Adrenal gland (tissue), 12 donors: Measurements from ENCODE around the gene ZC3H12A. TPM values are rescaled to one million over a fixed set of nuclear protein-coding genes. Genes with fewer than 3 reads are reported as not detected.

Experiments
- DNase-seq, 7 donors: peaks; one replicate each; pipeline ENCODE4 v3.0.0-alpha.2; 2019 to 2020
- H3K27ac ChIP-seq, 5 donors: fragments of 200-600 bp; sonication (generic) in 4 of 5; 1 replicate in 3 of 5; 2 replicates in 2 of 5; pipeline versions ENCODE4 v1.5.1 to v1.8.0; 2016 to 2020; ENCODE audit warnings: mild to moderate bottlenecking in 1 of 5
- H3K27me3 ChIP-seq: fragments of 200-600 bp; 2 replicates; pipeline ENCODE4 v1.8.0; 2021
- H3K36me3 ChIP-seq, 2 donors: fragments of 200-600 bp; replicated peaks in 1 of 2; 1 replicate in 1 of 2; 2 replicates in 1 of 2; pipeline versions ENCODE4 v1.5.1 to v1.8.0; 2018 to 2022
- H3K4me1 ChIP-seq, 2 donors: fragments of 200-600 bp; replicated peaks in 1 of 2; 1 replicate in 1 of 2; 2 replicates in 1 of 2; pipeline versions ENCODE4 v1.5.1 to v1.8.0; 2018 to 2021
- H3K4me3 ChIP-seq, 4 donors: fragments of 200-600 bp; sonication (generic) in 3 of 4; one replicate each; pipeline ENCODE4 v1.5.1; 2016 to 2018
- H3K9me3 ChIP-seq, 3 donors: fragments of 200-600 bp; sonication (generic) in 1 of 3; replicated peaks in 1 of 3; 1 replicate in 2 of 3; 2 replicates in 1 of 3; pipeline versions ENCODE4 v1.5.1 to v1.8.0; 2016 to 2021
- POLR2A ChIP-seq, 2 donors: fragments of 450-650 bp; IDR thresholded peaks; one replicate each; pipeline ENCODE4 v1.6.1; 2017; ENCODE audit warnings: antibody characterized with exemption in 2 of 2, mild to moderate bottlenecking in 2 of 2, moderate library complexity in 1 of 2
- WGBS, 4 donors: extraction: QIAGEN DNeasy Blood & Tissue Kit in 2 of 4; methylation state at CpG; one replicate each; pipeline versions ENCODE4 v1.1.5 to v1.1.7; 2013 to 2017; 5-methylcytosine and 5-hydroxymethylcytosine counted together
- intact Hi-C, 2 donors: fragments of 100-400 bp; cut with DNase I; formaldehyde crosslinking; loops; one replicate each; pipeline versions ENCODE4 v1.14.1 to v1.15.0; 2022 to 2023
- polyA plus RNA-seq, 3 donors: library from polyadenylated mRNA; stranded (reverse); fragments of 200-250 nt in 2 of 3; fragments of 350-450 nt in 1 of 3; fragmentation: Illumina TruSeq in 1 of 3; extraction: RNeasy Lipid Tissue Mini Kit (QIAGEN cat#74804) in 1 of 3; gene quantifications; one replicate each; pipeline ENCODE4 v1.2.3, GENCODE V29; 2013 to 2014
- total RNA-seq, 9 donors: library from RNA; depleted of rRNA in 4 of 9; stranded (reverse); fragments of >200 nt in 4 of 9; fragments of 120-200 nt in 1 of 9; fragmentation: NEBNext Ultra II Directional in 1 of 9; extraction: Animal tissue kit (Norgen Biotek cat#: 25700) in 1 of 9; gene quantifications; one replicate each; pipeline versions ENCODE4 v1.1.0 to v1.2.4, GENCODE V29; 2013 to 2023
- TF ChIP-seq, protein P1 (sequence below), 6 experiments: fragments of 450-650 bp in 4 of 6; fragments of 200-600 bp in 2 of 6; sonication (generic) in 1 of 6; IDR thresholded peaks; 1 replicate in 5 of 6; 2 replicates in 1 of 6; pipeline versions ENCODE4 v1.5.1 to v1.8.0; 2016 to 2021; ENCODE audit warnings: antibody characterized with exemption in 6 of 6, mild to moderate bottlenecking in 2 of 6, moderate library complexity in 1 of 6
- donor health status: healthy with polysubstance abuse.
- donor health status: Bipolar disorder and iron deficiency.
- donor health status: DM: yes; HTN: yes; CAD: no.
- donor health status: DM: no; HTN: no; CAD: no.
- donor health status: DM: no; HTN: no; CAD: no.
- donor health status: DM: yes; HTN: yes; CAD: no.

The ZC3H12A gene
- total and polyA plus RNA-seq, 12 donors: 3.2 to 53.0 (median 17.4) TPM

DNA sequence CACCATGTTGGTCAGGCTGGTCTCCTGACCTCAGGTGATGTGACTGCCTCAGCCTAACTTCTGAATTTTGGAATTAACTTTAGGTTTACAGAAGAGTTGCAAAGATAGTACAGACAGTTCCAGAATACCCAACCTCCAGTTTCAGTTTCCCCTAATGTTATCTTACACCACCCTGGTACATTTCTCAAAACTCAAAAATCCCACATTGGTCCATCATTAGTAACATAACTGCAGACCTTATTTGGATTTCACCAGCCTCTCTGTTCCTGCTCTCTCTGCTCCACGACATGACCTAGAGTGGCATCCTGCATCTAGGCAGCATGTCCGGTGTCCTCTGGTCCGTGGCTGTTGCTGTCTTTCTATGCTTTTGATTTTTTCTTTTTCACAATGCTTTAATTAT, 5.0 kb upstream of the ZC3H12A start:
- no peak overlapping the region for H3K27ac ChIP-seq
- no peaks in the 10 kb centered on the region for H3K36me3 ChIP-seq
- 56 to 72% (median 68%) methylated on average over 3 of the region's 3 CpGs for WGBS, 4 donors
- H3K4me1 ChIP-seq: peaks cover 34 to 51% of the 10 kb centered on the region in 2 donors
- H3K27me3 ChIP-seq: no peaks in the 10 kb centered on the region
- H3K4me3 ChIP-seq: no peak overlapping the region
- TF ChIP-seq, protein P1, sequence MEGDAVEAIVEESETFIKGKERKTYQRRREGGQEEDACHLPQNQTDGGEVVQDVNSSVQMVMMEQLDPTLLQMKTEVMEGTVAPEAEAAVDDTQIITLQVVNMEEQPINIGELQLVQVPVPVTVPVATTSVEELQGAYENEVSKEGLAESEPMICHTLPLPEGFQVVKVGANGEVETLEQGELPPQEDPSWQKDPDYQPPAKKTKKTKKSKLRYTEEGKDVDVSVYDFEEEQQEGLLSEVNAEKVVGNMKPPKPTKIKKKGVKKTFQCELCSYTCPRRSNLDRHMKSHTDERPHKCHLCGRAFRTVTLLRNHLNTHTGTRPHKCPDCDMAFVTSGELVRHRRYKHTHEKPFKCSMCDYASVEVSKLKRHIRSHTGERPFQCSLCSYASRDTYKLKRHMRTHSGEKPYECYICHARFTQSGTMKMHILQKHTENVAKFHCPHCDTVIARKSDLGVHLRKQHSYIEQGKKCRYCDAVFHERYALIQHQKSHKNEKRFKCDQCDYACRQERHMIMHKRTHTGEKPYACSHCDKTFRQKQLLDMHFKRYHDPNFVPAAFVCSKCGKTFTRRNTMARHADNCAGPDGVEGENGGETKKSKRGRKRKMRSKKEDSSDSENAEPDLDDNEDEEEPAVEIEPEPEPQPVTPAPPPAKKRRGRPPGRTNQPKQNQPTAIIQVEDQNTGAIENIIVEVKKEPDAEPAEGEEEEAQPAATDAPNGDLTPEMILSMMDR (IDR thresholded peaks at IDR 0.05): no peak
- TF ChIP-seq POLR2A (IDR thresholded peaks at IDR 0.05): no peak
- intact Hi-C loops: no loop called here
- no peaks in the 10 kb centered on the region for H3K9me3 ChIP-seq
- no peak for DNase-seq

DNA sequence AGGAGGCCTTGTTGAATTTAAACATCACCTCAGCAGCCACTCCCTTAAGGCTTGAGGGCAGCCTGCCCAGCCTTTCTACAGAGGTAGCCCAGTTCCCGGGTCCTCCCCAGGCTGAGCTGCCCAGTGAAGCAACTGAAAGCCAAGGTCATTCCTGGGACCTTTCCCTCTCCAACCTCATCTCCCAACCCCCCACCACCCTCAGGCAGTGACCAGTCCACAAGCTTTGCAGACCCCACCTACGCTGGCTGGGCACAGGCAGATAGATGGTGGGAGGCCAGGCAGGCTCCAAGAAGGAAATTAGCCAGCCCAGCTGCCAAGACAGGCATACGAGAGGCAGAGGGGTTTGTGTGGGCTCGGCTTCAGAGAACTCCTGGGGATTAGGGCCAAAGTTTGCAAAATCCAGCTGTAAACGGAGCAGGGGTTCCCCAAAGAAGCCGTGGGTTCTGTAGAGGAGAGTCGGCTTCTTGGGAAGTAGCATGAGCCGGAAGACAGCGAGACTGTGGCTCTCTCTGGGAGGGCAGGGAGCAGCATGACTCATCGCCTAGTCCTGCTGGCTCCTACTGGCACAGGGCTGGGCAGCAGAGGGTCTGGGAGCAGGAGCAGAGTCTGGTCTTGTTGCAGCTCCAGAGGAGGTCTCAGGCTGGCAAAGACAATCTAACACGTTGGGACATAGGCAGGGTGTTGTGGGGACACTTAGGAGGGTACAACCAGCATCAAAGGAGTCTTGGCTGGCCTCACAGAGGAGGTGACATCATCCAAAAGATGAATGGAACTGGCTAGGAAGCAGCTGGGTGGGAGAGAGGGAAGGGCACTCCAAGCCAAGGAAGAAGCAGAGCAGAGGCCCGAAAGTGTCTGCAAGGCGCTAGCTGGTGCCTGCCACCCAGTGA, 2.8 kb upstream of the ZC3H12A start:
- DNase-seq: peak; percentile 75 to 94 (median 90)
- H3K4me3 ChIP-seq: no peak overlapping the region
- WGBS, 4 donors: 5 to 12% (median 9%) methylated on average over 10 to 13 of the region's 13 CpGs
- H3K36me3 ChIP-seq: peaks cover 0 to 5% of the 10 kb centered on the region in 2 donors
- H3K9me3 ChIP-seq: no peaks in the 10 kb centered on the region
- intact Hi-C loops: no loop called here
- peaks cover 35 to 52% of the 10 kb centered on the region in 2 donors for H3K4me1 ChIP-seq
- H3K27ac ChIP-seq: peak overlapping the region; percentile 71 to 92 (median 86)
- no peaks in the 10 kb centered on the region for H3K27me3 ChIP-seq
- TF ChIP-seq, protein P1 (IDR thresholded peaks at IDR 0.05): no peak
- TF ChIP-seq POLR2A (IDR thresholded peaks at IDR 0.05): peak in 1 of 2 donors; percentile 68

- H3K4me1 ChIP-seq: peaks cover 41 to 59% of the 10 kb centered on the region in 2 donors
- H3K9me3 ChIP-seq: no peaks in the 10 kb centered on the region
- H3K36me3 ChIP-seq: peaks cover 0 to 5% of the 10 kb centered on the region in 2 donors
- 59 to 85% (median 73%) methylated on average over 4 to 7 of the region's 7 CpGs for WGBS, 4 donors
- intact Hi-C loops: no loop called here
- H3K27ac ChIP-seq: peak overlapping the region; percentile 71 to 92 (median 86)
- no peak for TF ChIP-seq POLR2A (IDR thresholded peaks at IDR 0.05)
- TF ChIP-seq, protein P1 (IDR thresholded peaks at IDR 0.05): no peak
- no peak overlapping the region for H3K4me3 ChIP-seq
- DNase-seq: no peak
- H3K27me3 ChIP-seq: no peaks in the 10 kb centered on the region
Measured at GRCh38 chr1:37472281-37472680, 2.1 kb upstream of the ZC3H12A start.

DNA sequence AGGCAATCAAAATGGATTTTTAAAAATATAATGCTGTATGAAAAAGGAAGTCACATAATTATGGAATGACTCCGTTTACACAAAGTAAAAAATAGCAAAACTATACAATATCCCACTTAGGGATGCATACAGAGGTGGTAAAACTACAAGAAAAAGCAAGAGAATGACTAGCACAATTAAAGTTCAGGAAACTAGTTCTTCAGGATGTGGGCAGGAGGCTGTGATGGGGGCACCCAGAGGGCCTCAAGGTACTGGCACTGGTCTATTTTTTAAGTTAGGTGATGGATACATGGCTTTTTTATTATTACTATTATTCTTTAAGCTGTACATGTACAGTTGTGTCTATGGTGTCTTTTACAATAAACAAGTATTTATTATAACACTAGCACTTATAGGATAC, 1.4 kb upstream of the ZC3H12A start:
- Histone ChIP-seq H3K36me3 (peaks cover 0 to 8% of the 10 kb centered on the region in 2 donors), H3K27me3 (no peaks in the 10 kb centered on the region), H3K9me3 (no peaks in the 10 kb centered on the region), H3K27ac (peak overlapping the region in 3 of 5 donors; percentile 90 to 98 (median 95)), H3K4me3 (peak overlapping the region in 1 of 4 donors; percentile 91), H3K4me1 (peaks cover 48 to 66% of the 10 kb centered on the region in 2 donors)
- intact Hi-C loops: no loop called here
- 68 to 78% (median 72%) methylated on average over 1 of the region's 1 CpG for WGBS, 4 donors
- no peak for TF ChIP-seq POLR2A (IDR thresholded peaks at IDR 0.05)
- TF ChIP-seq, protein P1 (IDR thresholded peaks at IDR 0.05): no peak
- no peak for DNase-seq
